ENCODE results near the gene SLC22A5.

DNA sequence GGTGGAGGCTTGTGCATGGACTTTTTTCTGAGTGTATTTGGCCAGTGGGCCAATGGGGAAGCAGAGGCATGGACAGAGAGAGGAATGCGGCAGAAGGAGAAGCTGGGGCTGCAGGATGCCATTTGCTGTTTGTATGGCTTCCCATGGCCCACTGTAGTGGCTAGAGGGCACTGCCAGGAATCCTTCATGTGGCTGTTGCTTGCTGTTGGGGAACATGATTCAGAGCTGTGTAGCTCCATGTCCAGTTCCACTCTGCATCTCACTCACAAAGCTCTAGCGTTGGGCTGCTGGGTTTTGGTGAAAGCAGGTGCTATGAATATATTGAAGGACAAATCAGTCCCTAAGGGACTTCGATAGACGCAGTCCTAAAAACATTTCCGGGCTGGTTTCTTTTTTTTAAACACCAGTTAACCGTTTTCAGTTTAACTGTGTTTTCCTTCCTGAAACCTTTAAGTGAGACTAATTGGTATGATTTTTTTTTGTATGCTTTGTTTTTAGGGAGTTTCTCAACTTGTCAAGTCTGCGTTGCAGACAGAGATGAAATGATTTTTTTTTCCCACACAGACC is 51.3 kb downstream of the SLC22A5 start:
- no peak for TF ChIP-seq EP300 (IDR thresholded peaks at IDR 0.05)
- TF ChIP-seq, protein P1, sequence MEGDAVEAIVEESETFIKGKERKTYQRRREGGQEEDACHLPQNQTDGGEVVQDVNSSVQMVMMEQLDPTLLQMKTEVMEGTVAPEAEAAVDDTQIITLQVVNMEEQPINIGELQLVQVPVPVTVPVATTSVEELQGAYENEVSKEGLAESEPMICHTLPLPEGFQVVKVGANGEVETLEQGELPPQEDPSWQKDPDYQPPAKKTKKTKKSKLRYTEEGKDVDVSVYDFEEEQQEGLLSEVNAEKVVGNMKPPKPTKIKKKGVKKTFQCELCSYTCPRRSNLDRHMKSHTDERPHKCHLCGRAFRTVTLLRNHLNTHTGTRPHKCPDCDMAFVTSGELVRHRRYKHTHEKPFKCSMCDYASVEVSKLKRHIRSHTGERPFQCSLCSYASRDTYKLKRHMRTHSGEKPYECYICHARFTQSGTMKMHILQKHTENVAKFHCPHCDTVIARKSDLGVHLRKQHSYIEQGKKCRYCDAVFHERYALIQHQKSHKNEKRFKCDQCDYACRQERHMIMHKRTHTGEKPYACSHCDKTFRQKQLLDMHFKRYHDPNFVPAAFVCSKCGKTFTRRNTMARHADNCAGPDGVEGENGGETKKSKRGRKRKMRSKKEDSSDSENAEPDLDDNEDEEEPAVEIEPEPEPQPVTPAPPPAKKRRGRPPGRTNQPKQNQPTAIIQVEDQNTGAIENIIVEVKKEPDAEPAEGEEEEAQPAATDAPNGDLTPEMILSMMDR (IDR thresholded peaks at IDR 0.05): no peak
